HEK293 (cell line): ENCODE measurements around the gene GTPBP1.

Experiments
- CTCF ChIA-PET: fragments of 350-600 bp; formaldehyde crosslinking; extraction: SDS; loops from one replicate; lab custom pipeline; 2021; ENCODE audit warnings: antibody characterized with exemption; lab: Yijun Ruan, JAX
- POLR2A ChIA-PET: fragments of 300-600 bp; formaldehyde crosslinking; extraction: SDS; loops from one replicate; lab custom pipeline; 2020; ENCODE audit warnings: antibody characterized with exemption, inconsistent platforms; lab: Yijun Ruan, JAX
- H3K27ac ChIP-seq: fragments of 200-500 bp; sonication (Bioruptor generic); 2 replicates; pipeline ENCODE4 v1.5.1; 2014; ENCODE audit warnings: low read depth, low read length, control low read depth, inconsistent platforms; ENCODE audit errors: extremely low read depth
- H3K36me3 ChIP-seq, 2 experiments: fragments of 200-500 bp in 1 of 2; sonication (Bioruptor generic) in 1 of 2; 1 replicate in 1 of 2; 2 replicates in 1 of 2; pipeline ENCODE4 v1.5.1; 2014 to 2017; ENCODE audit warnings: inconsistent platforms in 2 of 2, low read length in 2 of 2; ENCODE audit not compliant: control insufficient read depth in 2 of 2, insufficient read depth in 1 of 2
- H3K4me1 ChIP-seq: fragments of 200-500 bp; sonication (Bioruptor generic); 2 replicates; pipeline ENCODE4 v1.5.1; 2014; ENCODE audit warnings: mild to moderate bottlenecking, low read length, inconsistent platforms; ENCODE audit not compliant: control insufficient read depth, insufficient read depth
- H3K4me3 ChIP-seq: 2 replicates; pipeline ENCODE4 v1.5.1; 2011; ENCODE audit warnings: low read depth, mild to moderate bottlenecking, control low read depth, low read length, moderate library complexity
- H3K9me3 ChIP-seq: fragments of 200-500 bp; sonication (Bioruptor generic); 2 replicates; pipeline ENCODE4 v1.5.1; 2014; ENCODE audit warnings: low read depth, low read length, inconsistent platforms; ENCODE audit not compliant: control insufficient read depth, insufficient read depth
- FEZF1 ChIP-seq: fragments of 450-650 bp; formaldehyde crosslinking; IDR thresholded peaks from 2 replicates; pipeline ENCODE4 v1.5.1; 2016; ENCODE audit warnings: missing biosample characterization, missing genetic modification characterization
- KLF17 ChIP-seq: fragments of 450-650 bp; formaldehyde crosslinking; IDR thresholded peaks from 2 replicates; pipeline ENCODE4 v1.5.1; 2016; ENCODE audit warnings: missing biosample characterization, missing genetic modification characterization
- OSR2 ChIP-seq: fragments of 450-650 bp; formaldehyde crosslinking; IDR thresholded peaks from 2 replicates; pipeline ENCODE4 v1.5.1; 2016; ENCODE audit warnings: missing biosample characterization, missing genetic modification characterization
- PRDM10 ChIP-seq: fragments of 450-650 bp; formaldehyde crosslinking; IDR thresholded peaks from 2 replicates; pipeline ENCODE4 v1.5.1; 2016; ENCODE audit warnings: missing biosample characterization, missing genetic modification characterization
- SP7 ChIP-seq: fragments of 450-650 bp; formaldehyde crosslinking; IDR thresholded peaks from 2 replicates; pipeline ENCODE4 v1.5.1; 2016; ENCODE audit warnings: missing biosample characterization, missing genetic modification characterization
- ZBTB17 ChIP-seq: fragments of 450-650 bp; formaldehyde crosslinking; IDR thresholded peaks from 2 replicates; pipeline ENCODE4 v1.5.1; 2016; ENCODE audit warnings: missing biosample characterization, missing genetic modification characterization
- ZBTB20 ChIP-seq: fragments of 450-650 bp; formaldehyde crosslinking; IDR thresholded peaks from 2 replicates; pipeline ENCODE4 v1.5.1; 2016; ENCODE audit warnings: missing biosample characterization, missing genetic modification characterization
- ZFP3 ChIP-seq: fragments of 450-650 bp; formaldehyde crosslinking; IDR thresholded peaks from 2 replicates; pipeline ENCODE4 v1.5.1; 2016; ENCODE audit warnings: low read depth, missing biosample characterization, missing genetic modification characterization
- ZFP69B ChIP-seq: fragments of 450-650 bp; formaldehyde crosslinking; IDR thresholded peaks from 2 replicates; pipeline ENCODE4 v1.5.1; 2016; ENCODE audit warnings: missing biosample characterization, missing genetic modification characterization
- ZNF175 ChIP-seq: fragments of 450-650 bp; formaldehyde crosslinking; IDR thresholded peaks from 2 replicates; pipeline ENCODE4 v1.5.1; 2016; ENCODE audit warnings: missing biosample characterization, missing genetic modification characterization
- ZNF221 ChIP-seq: fragments of 450-650 bp; formaldehyde crosslinking; IDR thresholded peaks from 2 replicates; pipeline ENCODE4 v1.5.1; 2017; ENCODE audit warnings: missing biosample characterization, missing genetic modification characterization, borderline replicate concordance
- ZNF266 ChIP-seq: fragments of 450-650 bp; formaldehyde crosslinking; IDR thresholded peaks from 2 replicates; pipeline ENCODE4 v1.5.1; 2016; ENCODE audit warnings: missing biosample characterization, missing genetic modification characterization, low read depth
- ZNF311 ChIP-seq: fragments of 450-650 bp; formaldehyde crosslinking; IDR thresholded peaks from 2 replicates; pipeline ENCODE4 v1.5.1; 2017; ENCODE audit warnings: missing biosample characterization, missing genetic modification characterization, borderline replicate concordance
- ZNF335 ChIP-seq: fragments of 450-650 bp; formaldehyde crosslinking; conservative IDR thresholded peaks from 2 replicates; pipeline ENCODE4 v1.5.1; 2016; ENCODE audit warnings: missing biosample characterization, missing genetic modification characterization
- ZNF350 ChIP-seq: fragments of 450-650 bp; formaldehyde crosslinking; IDR thresholded peaks from 2 replicates; pipeline ENCODE4 v1.5.0; 2017; ENCODE audit warnings: missing biosample characterization, mild to moderate bottlenecking, missing genetic modification characterization
- ZNF366 ChIP-seq: fragments of 450-650 bp; formaldehyde crosslinking; conservative IDR thresholded peaks from 2 replicates; pipeline ENCODE4 v1.5.1; 2016; ENCODE audit warnings: missing biosample characterization, missing genetic modification characterization
- ZNF600 ChIP-seq: fragments of 450-650 bp; formaldehyde crosslinking; IDR thresholded peaks from 2 replicates; pipeline ENCODE4 v1.5.1; 2016; ENCODE audit warnings: missing biosample characterization, missing genetic modification characterization
- ZNF660 ChIP-seq: fragments of 450-650 bp; IDR thresholded peaks from 2 replicates; pipeline ENCODE4 v1.5.1; 2018; ENCODE audit warnings: missing biosample characterization, mild to moderate bottlenecking, missing genetic modification characterization
- ZNF692 ChIP-seq: fragments of 450-650 bp; formaldehyde crosslinking; IDR thresholded peaks from 2 replicates; pipeline ENCODE4 v1.5.1; 2016; ENCODE audit warnings: missing biosample characterization, missing genetic modification characterization
- ZNF777 ChIP-seq: fragments of 450-650 bp; formaldehyde crosslinking; IDR thresholded peaks from 2 replicates; pipeline ENCODE4 v1.5.1; 2017; ENCODE audit warnings: missing biosample characterization, missing genetic modification characterization, borderline replicate concordance
- ZNF791 ChIP-seq: fragments of 450-650 bp; formaldehyde crosslinking; IDR thresholded peaks from 2 replicates; pipeline ENCODE4 v1.5.1; 2016; ENCODE audit warnings: missing biosample characterization, missing genetic modification characterization
- ZNF843 ChIP-seq: fragments of 450-650 bp; formaldehyde crosslinking; IDR thresholded peaks from 2 replicates; pipeline ENCODE4 v1.5.1; 2016; ENCODE audit warnings: missing biosample characterization, missing genetic modification characterization
- ZSCAN4 ChIP-seq: fragments of 450-650 bp; formaldehyde crosslinking; IDR thresholded peaks from 2 replicates; pipeline ENCODE4 v1.5.1; 2017; ENCODE audit warnings: missing biosample characterization, missing genetic modification characterization

The GTPBP1 gene

GRCh38 chr22:38706901-38707195, 1.1 kb downstream of the GTPBP1 start (continued):
- TF ChIP-seq ZNF311, result no peak
- no peak for TF ChIP-seq FEZF1 (tag by site-specific recombination)
- TF ChIP-seq ZSCAN4 (tag by site-specific recombination), result no peak

- POLR2A ChIA-PET, result interaction anchor here (0.6 to 1.2 kb wide), 5 partner anchors 8 to 16 kb away, joined by 3 to 8 read pairs (median 4); no protein-coding TSS in a partner anchor
- peaks cover 13% of the 10 kb centered on the region for H3K4me1 ChIP-seq
- no peaks in the 10 kb centered on the region for H3K9me3 ChIP-seq
- CTCF ChIA-PET, result interaction anchor here (0.6 to 2.2 kb wide), 7 partner anchors 9 to 1209 kb away, joined by 3 to 19 read pairs (median 5); no protein-coding TSS in a partner anchor
- TF ChIP-seq KLF17 (tag by site-specific recombination) (0 out of 2 replicates have a peak, but pooled peaks have one; percentile 20), PRDM10 (tag by site-specific recombination) (peak; percentile 38), ZNF843 (no peak), ZNF335 (tag by site-specific recombination) (peak; percentile 69), ZNF777 (tag by site-specific recombination) (no peak), ZNF175 (tag by site-specific recombination) (no peak), ZNF366 (peak; percentile 89), SP7 (peak; percentile 69), ZNF600 (tag by site-specific recombination) (peak; percentile 69), ZNF266 (no peak), ZBTB17 (tag by site-specific recombination) (peak; percentile 97), ZBTB20 (tag by site-specific recombination) (no peak)
- TF ChIP-seq, all 188 proteins: peak for 7
- peak overlapping the region; percentile 92 for H3K4me3 ChIP-seq
- peaks cover 5 to 36% of the 10 kb centered on the region in 2 experiments; a peak in 1 of 3 replicates for H3K36me3 ChIP-seq
- H3K27ac ChIP-seq, result no peak overlapping the region
Observed at GRCh38 chr22:38707346-38707745, 1.6 kb downstream of the GTPBP1 start.

- H3K27ac ChIP-seq, result no peak overlapping the region
- H3K4me3 ChIP-seq, result no peak overlapping the region
- POLR2A ChIA-PET, result interaction anchor here (0.6 to 1.2 kb wide), 5 partner anchors 9 to 15 kb away, joined by 3 to 8 read pairs (median 4); no protein-coding TSS in a partner anchor
Observed at GRCh38 chr22:38707984-38708383, 2.2 kb downstream of the GTPBP1 start.

More at GRCh38 chr22:38707984-38708383, 2.2 kb downstream of the GTPBP1 start:
- TF ChIP-seq ZNF350 (tag by site-specific recombination) (no peak), ZNF843 (no peak), ZNF660 (tag by site-specific recombination) (no peak), ZNF791 (no peak), ZFP69B (tag by site-specific recombination) (no peak), ZNF221 (tag by site-specific recombination) (no peak), ZNF692 (no peak), OSR2 (no peak), ZFP3 (no peak)
- CTCF ChIA-PET, result interaction anchor here (0.6 to 2.2 kb wide), 8 partner anchors 8 to 1210 kb away, joined by 3 to 19 read pairs (median 4); no protein-coding TSS in a partner anchor
- Histone ChIP-seq H3K9me3 (no peaks in the 10 kb centered on the region), H3K36me3 (peaks cover 5 to 42% of the 10 kb centered on the region in 2 experiments; a peak in 1 of 3 replicates), H3K4me1 (peaks cover 13% of the 10 kb centered on the region)
